CD14-positive monocyte (primary cell): ENCODE data around the gene ITGA2. TPM values are rescaled to one million over a fixed set of nuclear protein-coding genes. Genes with fewer than 3 reads are reported as not detected.

Experiments used
- DNase-seq, 3 donors: peaks; one replicate each; pipeline ENCODE4 v3.0.0-alpha.2; 2011 to 2022
- H2AFZ ChIP-seq: 2 replicates; pipeline ENCODE4 v1.6.0; 2012; ENCODE audit warnings: mild to moderate bottlenecking, low read depth, low read length, inconsistent platforms; ENCODE audit not compliant: insufficient read depth, poor library complexity, severe bottlenecking
- H3K27ac ChIP-seq, 2 donors: 1 replicate in 1 of 2; 2 replicates in 1 of 2; pipeline ENCODE4 v1.5.1; 2012 to 2013; ENCODE audit warnings: low read length in 2 of 2, control low read depth in 1 of 2, inconsistent platforms in 1 of 2, low read depth in 1 of 2, mild to moderate bottlenecking in 1 of 2
- H3K27me3 ChIP-seq, 2 donors: one replicate each; pipeline versions ENCODE4 v1.6.0 to v1.6.1; 2011 to 2013; ENCODE audit warnings: low read length in 2 of 2; ENCODE audit not compliant: control insufficient read depth in 2 of 2, insufficient read depth in 2 of 2
- H3K36me3 ChIP-seq, 2 donors: replicated peaks in 1 of 2; 1 replicate in 1 of 2; 2 replicates in 1 of 2; pipeline versions ENCODE4 v1.5.1 to v1.6.1; 2012 to 2013; ENCODE audit warnings: low read length in 2 of 2, control low read depth in 1 of 2, inconsistent platforms in 1 of 2, mild to moderate bottlenecking in 1 of 2; ENCODE audit not compliant: insufficient read depth in 2 of 2, control insufficient read depth in 1 of 2
- H3K4me1 ChIP-seq, 2 donors: 1 replicate in 1 of 2; 2 replicates in 1 of 2; pipeline versions ENCODE4 v1.5.1 to v1.6.1; 2012 to 2013; ENCODE audit warnings: low read length in 2 of 2, control low read depth in 1 of 2, inconsistent platforms in 1 of 2, mild to moderate bottlenecking in 1 of 2, moderate library complexity in 1 of 2; ENCODE audit not compliant: insufficient read depth in 2 of 2, control insufficient read depth in 1 of 2
- H3K4me2 ChIP-seq: replicated peaks from 2 replicates; pipeline ENCODE3; 2012; ENCODE audit warnings: low read length, moderate library complexity, mild to moderate bottlenecking; ENCODE audit not compliant: poor library complexity, severe bottlenecking; ENCODE audit errors: extremely low read depth
- H3K4me3 ChIP-seq, 3 experiments: fragments of 200-600 bp in 1 of 3; sonication (generic) in 1 of 3; replicated peaks in 1 of 3; 1 replicate in 2 of 3; 2 replicates in 1 of 3; pipeline ENCODE4 v1.5.1; 2011 to 2013; ENCODE audit warnings: low read length in 3 of 3, mild to moderate bottlenecking in 3 of 3, control low read depth in 2 of 3, low read depth in 2 of 3, inconsistent platforms in 1 of 3, moderate library complexity in 1 of 3
- H3K79me2 ChIP-seq: 2 replicates; pipeline ENCODE4 v1.6.0; 2012; ENCODE audit warnings: mild to moderate bottlenecking, control low read depth, inconsistent platforms, low read length, moderate library complexity; ENCODE audit not compliant: insufficient read depth
- H3K9ac ChIP-seq: 2 replicates; pipeline ENCODE4 v1.6.0; 2017; ENCODE audit warnings: low read length, mild to moderate bottlenecking; ENCODE audit not compliant: insufficient read depth, poor library complexity, severe bottlenecking
- H3K9me3 ChIP-seq, 2 donors: replicated peaks in 1 of 2; 1 replicate in 1 of 2; 2 replicates in 1 of 2; pipeline versions ENCODE4 v1.5.1 to v1.6.1; 2012 to 2013; ENCODE audit warnings: low read length in 2 of 2, control low read depth in 1 of 2; ENCODE audit not compliant: control insufficient read depth in 1 of 2, insufficient read depth in 1 of 2
- H4K20me1 ChIP-seq: 2 replicates; pipeline ENCODE4 v1.6.0; 2012; ENCODE audit warnings: mild to moderate bottlenecking, low read length, control low read depth, moderate library complexity; ENCODE audit not compliant: insufficient read depth
- H3K27ac Mint-ChIP-seq, 7 donors: one replicate each; pipeline ENCODE4 v1.8.0; 2020; ENCODE audit warnings: mild to moderate bottlenecking in 7 of 7, mixed read lengths in 7 of 7, moderate library complexity in 6 of 7, inconsistent platforms in 2 of 7
- H3K27me3 Mint-ChIP-seq, 3 donors: one replicate each; pipeline ENCODE4 v1.8.0; 2021 to 2022; ENCODE audit warnings: low read depth in 3 of 3, mild to moderate bottlenecking in 3 of 3, mixed read lengths in 3 of 3, moderate library complexity in 3 of 3, inconsistent platforms in 1 of 3
- H3K36me3 Mint-ChIP-seq, 2 donors: one replicate each; pipeline ENCODE4 v1.8.0; 2020; ENCODE audit warnings: mixed read lengths in 2 of 2, inconsistent platforms in 1 of 2, mild to moderate bottlenecking in 1 of 2
- H3K4me1 Mint-ChIP-seq: one replicate; pipeline ENCODE4 v1.8.0; 2020; ENCODE audit warnings: mild to moderate bottlenecking, mixed read lengths
- H3K4me3 Mint-ChIP-seq, 2 donors: one replicate each; pipeline ENCODE4 v1.8.0; 2020; ENCODE audit warnings: mild to moderate bottlenecking in 2 of 2, mixed read lengths in 2 of 2, moderate library complexity in 1 of 2
- H3K9me3 Mint-ChIP-seq, 7 donors: one replicate each; pipeline ENCODE4 v1.8.0; 2020 to 2022; ENCODE audit warnings: mixed read lengths in 7 of 7, mild to moderate bottlenecking in 6 of 7, moderate library complexity in 6 of 7, inconsistent platforms in 2 of 7
- WGBS: methylation state at CpG from one replicate; pipeline ENCODE4 v1.1.5; 2013; ENCODE audit warnings: missing lambda C conversion rate; ENCODE audit not compliant: insufficient coverage; 5-methylcytosine and 5-hydroxymethylcytosine counted together
- intact Hi-C, 2 donors: fragments of 100-400 bp; cut with micrococcal nuclease; formaldehyde crosslinking; loops; one replicate each; pipeline versions ENCODE4 v1.15.0 to v1.15.1; 2023
- polyA plus RNA-seq, 3 donors: library from polyadenylated mRNA; depleted of rRNA in 1 of 3; unstranded in 2 of 3; stranded (reverse) in 1 of 3; fragments of 300-500 nt in 2 of 3; fragments of >200 nt in 1 of 3; fragmentation: Illumina TruSeq in 2 of 3; gene quantifications; 1 replicate in 2 of 3; 2 replicates in 1 of 3; pipeline ENCODE4 v1.2.3, GENCODE V29; 2012 to 2021
- TF ChIP-seq, protein P1 (sequence below): fragments of 200-600 bp; IDR thresholded peaks from one replicate; pipeline ENCODE4 v1.8.0; 2022; ENCODE audit warnings: antibody characterized with exemption, mild to moderate bottlenecking

The ITGA2 gene
- polyA plus RNA-seq, 3 donors = not detected

DNA sequence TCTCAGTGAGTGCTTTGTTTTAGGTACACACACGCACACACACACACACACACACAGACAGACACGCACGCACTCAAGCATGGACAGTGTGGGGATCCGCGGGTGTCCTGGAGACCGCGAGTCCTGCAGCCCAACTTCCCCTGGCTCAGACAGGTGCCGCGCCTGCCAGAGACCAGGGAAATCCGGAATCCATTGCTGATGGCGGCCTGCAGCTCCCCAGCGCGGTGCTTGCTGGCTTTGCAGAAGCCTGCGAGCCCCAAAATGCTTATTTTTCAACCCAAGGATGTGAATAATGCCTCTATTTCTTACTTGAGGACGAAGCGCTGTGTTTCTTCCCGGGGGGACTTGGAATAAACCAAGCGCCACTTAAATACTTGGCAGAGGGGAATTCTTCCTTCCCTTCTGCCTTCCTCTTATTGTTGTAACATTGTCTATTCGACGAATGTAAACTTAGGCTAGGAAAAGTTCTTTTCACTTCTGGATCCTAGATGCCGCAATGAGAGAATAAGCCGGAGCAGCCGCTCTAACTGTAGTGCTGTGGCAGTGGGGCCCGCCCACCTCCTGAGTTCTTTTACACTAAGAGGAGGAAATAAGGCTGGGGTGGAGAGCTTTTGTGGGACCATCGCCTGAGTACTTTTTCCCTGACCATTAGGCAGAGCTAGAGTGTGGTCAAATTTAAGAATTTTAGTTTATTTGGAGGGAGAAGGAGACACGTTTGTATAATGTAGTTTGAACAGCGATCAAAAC lies 802 bp downstream of the ITGA2 start:
- Histone ChIP-seq H3K4me1 (peaks cover 16 to 19% of the 10 kb centered on the region in 2 donors), H4K20me1 (no peaks in the 10 kb centered on the region), H3K9ac (peak overlapping the region; percentile 35), H3K36me3 (no peaks in the 10 kb centered on the region), H3K9me3 (no peaks in the 10 kb centered on the region), H2AFZ (peak overlapping the region; percentile 71), H3K27me3 (peaks cover 36 to 39% of the 10 kb centered on the region in 2 donors), H3K4me2 (peak overlapping the region; percentile 91), H3K4me3 (peak overlapping the region; percentile 40 to 81 (median 57)), H3K27ac (no peak overlapping the region), H3K79me2 (no peaks in the 10 kb centered on the region)
- H3K4me3 Mint-ChIP-seq = peak overlapping the region; percentile 78 to 89
- TF ChIP-seq, protein P1, sequence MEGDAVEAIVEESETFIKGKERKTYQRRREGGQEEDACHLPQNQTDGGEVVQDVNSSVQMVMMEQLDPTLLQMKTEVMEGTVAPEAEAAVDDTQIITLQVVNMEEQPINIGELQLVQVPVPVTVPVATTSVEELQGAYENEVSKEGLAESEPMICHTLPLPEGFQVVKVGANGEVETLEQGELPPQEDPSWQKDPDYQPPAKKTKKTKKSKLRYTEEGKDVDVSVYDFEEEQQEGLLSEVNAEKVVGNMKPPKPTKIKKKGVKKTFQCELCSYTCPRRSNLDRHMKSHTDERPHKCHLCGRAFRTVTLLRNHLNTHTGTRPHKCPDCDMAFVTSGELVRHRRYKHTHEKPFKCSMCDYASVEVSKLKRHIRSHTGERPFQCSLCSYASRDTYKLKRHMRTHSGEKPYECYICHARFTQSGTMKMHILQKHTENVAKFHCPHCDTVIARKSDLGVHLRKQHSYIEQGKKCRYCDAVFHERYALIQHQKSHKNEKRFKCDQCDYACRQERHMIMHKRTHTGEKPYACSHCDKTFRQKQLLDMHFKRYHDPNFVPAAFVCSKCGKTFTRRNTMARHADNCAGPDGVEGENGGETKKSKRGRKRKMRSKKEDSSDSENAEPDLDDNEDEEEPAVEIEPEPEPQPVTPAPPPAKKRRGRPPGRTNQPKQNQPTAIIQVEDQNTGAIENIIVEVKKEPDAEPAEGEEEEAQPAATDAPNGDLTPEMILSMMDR = no peak
- peaks cover 16% of the 10 kb centered on the region for H3K4me1 Mint-ChIP-seq
- peak overlapping the region in 1 of 7 donors; percentile 70 for H3K27ac Mint-ChIP-seq
- peaks cover 0 to 2% (median 0%) of the 10 kb centered on the region in 7 donors for H3K9me3 Mint-ChIP-seq
- peak in 1 of 3 donors; percentile 4 for DNase-seq
- WGBS = under 1% methylated on average over 22 of the region's 27 CpGs
- peaks cover 37 to 47% (median 42%) of the 10 kb centered on the region in 3 donors for H3K27me3 Mint-ChIP-seq
- intact Hi-C loops = no loop called here
- peaks cover 0 to 4% of the 10 kb centered on the region in 2 donors for H3K36me3 Mint-ChIP-seq

DNA sequence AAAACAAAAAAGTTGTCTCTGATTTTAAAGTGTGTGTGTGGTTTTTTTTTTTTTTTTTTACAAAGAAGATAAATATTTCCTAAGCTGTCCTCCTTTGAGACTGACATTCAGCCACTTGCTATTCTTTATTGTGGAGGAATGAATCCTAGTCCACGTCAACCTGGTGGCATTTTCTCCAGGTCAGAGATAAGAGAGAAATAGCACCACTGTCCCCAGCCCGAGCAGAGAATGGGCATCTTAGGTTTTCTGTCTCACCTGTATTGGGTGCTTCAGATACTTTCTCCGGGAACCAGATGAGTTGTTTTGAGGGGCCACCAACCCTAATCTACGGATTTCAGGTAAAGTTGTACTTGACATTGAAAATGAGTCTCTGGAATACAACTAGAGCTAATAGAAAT lies 1.4 kb downstream of the ITGA2 start:
- no peaks in the 10 kb centered on the region for H3K79me2 ChIP-seq
- peaks cover 16% of the 10 kb centered on the region for H3K4me1 Mint-ChIP-seq
- H3K4me3 ChIP-seq = no peak overlapping the region
- H3K9me3 Mint-ChIP-seq = peaks cover 0 to 2% (median 0%) of the 10 kb centered on the region in 7 donors
- no peak for DNase-seq
- no peak overlapping the region for H3K27ac ChIP-seq
- H3K27me3 ChIP-seq = peaks cover 36 to 39% of the 10 kb centered on the region in 2 donors
- no peak overlapping the region for H3K27ac Mint-ChIP-seq
- peaks cover 0 to 4% of the 10 kb centered on the region in 2 donors for H3K36me3 Mint-ChIP-seq
- no peak overlapping the region for H3K4me2 ChIP-seq
- no peaks in the 10 kb centered on the region for H4K20me1 ChIP-seq
- H3K4me1 ChIP-seq = peaks cover 16 to 19% of the 10 kb centered on the region in 2 donors
- peaks cover 37 to 47% (median 42%) of the 10 kb centered on the region in 3 donors for H3K27me3 Mint-ChIP-seq
- 100% methylated on average over 1 of the region's 4 CpGs for WGBS
- TF ChIP-seq, protein P1 = no peak
- H3K9ac ChIP-seq = no peak overlapping the region
- H2AFZ ChIP-seq = no peak overlapping the region
- H3K4me3 Mint-ChIP-seq = peak overlapping the region in 1 of 2 donors; percentile 89
- no peaks in the 10 kb centered on the region for H3K9me3 ChIP-seq
- intact Hi-C loops = no loop called here
- H3K36me3 ChIP-seq = no peaks in the 10 kb centered on the region
